Natural killer cell (primary cell): ENCODE data around the gene CD226. TPM values are rescaled to one million over a fixed set of nuclear protein-coding genes. Genes with fewer than 3 reads are reported as not detected.
A peak's percentile ranks its signal among the peaks of the same experiment; 100 is the strongest.
"Not testable (repeated sequence)": the region's sequence is repeated elsewhere in the genome, so short reads cannot be mapped to it uniquely, and the experiment has no call there.

ENCODE experiments used
- ATAC-seq, 3 donors: fragments of 150-1000 bp in 2 of 3; fragments of 200-7000 bp in 1 of 3; cut with Tn5 transposase; 1 replicate in 1 of 3; 2 replicates in 2 of 3; pipeline ENCODE4 v1.10.0; 2021; ENCODE audit warnings: mild to moderate bottlenecking in 2 of 3, moderate library complexity in 2 of 3
- DNase-seq, 2 donors: peaks; one replicate each; pipeline versions ENCODE4 v3.0.0 to v3.0.0-alpha.2; 2013 to 2021; ENCODE audit warnings: mixed read lengths in 1 of 2
- H3K27ac ChIP-seq: one replicate; pipeline ENCODE4 v1.5.1; 2013; ENCODE audit warnings: mild to moderate bottlenecking, low read length
- H3K27me3 ChIP-seq: one replicate; pipeline ENCODE4 v1.6.1; 2013; ENCODE audit warnings: low read length; ENCODE audit not compliant: control insufficient read depth, insufficient read depth
- H3K36me3 ChIP-seq: one replicate; pipeline ENCODE4 v1.6.1; 2013; ENCODE audit warnings: low read length; ENCODE audit not compliant: control insufficient read depth, insufficient read depth
- H3K4me1 ChIP-seq: one replicate; pipeline ENCODE4 v1.6.1; 2013; ENCODE audit warnings: low read length; ENCODE audit not compliant: control insufficient read depth, insufficient read depth
- H3K4me3 ChIP-seq: one replicate; pipeline ENCODE4 v1.5.1; 2013; ENCODE audit warnings: low read length
- H3K9me3 ChIP-seq: one replicate; pipeline ENCODE4 v1.6.1; 2013; ENCODE audit warnings: low read length; ENCODE audit not compliant: control insufficient read depth, insufficient read depth
- H3K27ac Mint-ChIP-seq, 2 donors: one replicate each; pipeline ENCODE4 v1.8.0; 2022; ENCODE audit warnings: mild to moderate bottlenecking in 2 of 2, mixed read lengths in 2 of 2, moderate library complexity in 1 of 2
- H3K27me3 Mint-ChIP-seq, 2 donors: one replicate each; pipeline ENCODE4 v1.8.0; 2022; ENCODE audit warnings: low read depth in 2 of 2, mixed read lengths in 2 of 2
- H3K36me3 Mint-ChIP-seq: one replicate; pipeline ENCODE4 v1.8.0; 2022; ENCODE audit warnings: mixed read lengths
- H3K4me1 Mint-ChIP-seq, 2 donors: one replicate each; pipeline ENCODE4 v1.8.0; 2022; ENCODE audit warnings: mixed read lengths in 2 of 2
- H3K4me3 Mint-ChIP-seq: one replicate; pipeline ENCODE4 v1.8.0; 2022; ENCODE audit warnings: mild to moderate bottlenecking, moderate library complexity, mixed read lengths
- H3K9me3 Mint-ChIP-seq, 2 donors: one replicate each; pipeline ENCODE4 v1.8.0; 2022; ENCODE audit warnings: mixed read lengths in 2 of 2
- CTCF ChIP-seq: fragments of 200-600 bp; IDR thresholded peaks from one replicate; pipeline ENCODE4 v1.8.0; 2022; ENCODE audit warnings: antibody characterized with exemption
- WGBS: methylation state at CpG from one replicate; pipeline ENCODE4 v1.1.7; 2013; ENCODE audit warnings: missing lambda C conversion rate; ENCODE audit not compliant: insufficient coverage; 5-methylcytosine and 5-hydroxymethylcytosine counted together
- intact Hi-C: fragments of 100-400 bp; cut with micrococcal nuclease; formaldehyde crosslinking; loops from one replicate; pipeline ENCODE4 v1.14.2; 2022
- total RNA-seq, 4 donors: library from RNA; stranded (reverse); fragments of 120-200 nt in 1 of 4; gene quantifications; one replicate each; pipeline versions ENCODE4 v1.2.3 to v1.2.4, GENCODE V29; 2013 to 2022

The CD226 gene
- total RNA-seq, 3 donors from 2014 or later (not counting 1 experiment from before 2014, with no cell fraction given): 151 to 178 (median 162) TPM

GRCh38 chr18:69980509-69980908, 32.8 kb upstream of the CD226 start:
- no peak overlapping the region for H3K27ac ChIP-seq
- no peaks in the 10 kb centered on the region for H3K27me3 Mint-ChIP-seq
- H3K4me1 ChIP-seq: no peaks in the 10 kb centered on the region
- intact Hi-C loops: no loop called here
- peaks cover 24 to 27% of the 10 kb centered on the region in 2 donors for H3K4me1 Mint-ChIP-seq
- H3K4me3 ChIP-seq: no peak overlapping the region
- H3K9me3 Mint-ChIP-seq: no peaks in the 10 kb centered on the region
- TF ChIP-seq CTCF: no peak
- H3K36me3 ChIP-seq: no peaks in the 10 kb centered on the region
- H3K27me3 ChIP-seq: no peaks in the 10 kb centered on the region
- 76% methylated on average over 3 of the region's 4 CpGs for WGBS
- no peak for ATAC-seq
- peaks cover 19% of the 10 kb centered on the region for H3K36me3 Mint-ChIP-seq
- peak overlapping the region in 1 of 2 donors; percentile 39 for H3K27ac Mint-ChIP-seq
- H3K9me3 ChIP-seq: peaks cover 11% of the 10 kb centered on the region
- no peak overlapping the region for H3K4me3 Mint-ChIP-seq
- no peak for DNase-seq

- no peaks in the 10 kb centered on the region for H3K4me1 ChIP-seq
- H3K9me3 Mint-ChIP-seq: no peaks in the 10 kb centered on the region
- H3K4me3 ChIP-seq: no peak overlapping the region
- no peak overlapping the region for H3K27ac ChIP-seq
- H3K4me3 Mint-ChIP-seq: no peak overlapping the region
- no peaks in the 10 kb centered on the region for H3K27me3 ChIP-seq
- TF ChIP-seq CTCF: no peak
- DNase-seq (no peak), ATAC-seq (no peak)
- H3K9me3 ChIP-seq: peaks cover 11% of the 10 kb centered on the region
- peaks cover 24 to 27% of the 10 kb centered on the region in 2 donors for H3K4me1 Mint-ChIP-seq
- H3K27me3 Mint-ChIP-seq: no peaks in the 10 kb centered on the region
- no peak overlapping the region for H3K27ac Mint-ChIP-seq
- H3K36me3 ChIP-seq: no peaks in the 10 kb centered on the region
- intact Hi-C loops: no loop called here
- peaks cover 19% of the 10 kb centered on the region for H3K36me3 Mint-ChIP-seq
- 85% methylated on average over 11 of the region's 13 CpGs for WGBS
Measured at GRCh38 chr18:69978732-69979715, 31.4 kb upstream of the CD226 start.

GRCh38 chr18:69975294-69975693, 27.6 kb upstream of the CD226 start:
- 93% methylated on average over 4 of the region's 4 CpGs for WGBS

GRCh38 chr18:69974365-69974764, 26.7 kb upstream of the CD226 start:
- whole genome bisulfite sequencing: 95% methylated on average over 1 of the region's 1 CpG
- Histone ChIP-seq H3K4me3 (no peak overlapping the region), H3K27me3 (no peaks in the 10 kb centered on the region), H3K27ac (no peak overlapping the region), H3K9me3 (peaks cover 11% of the 10 kb centered on the region), H3K36me3 (no peaks in the 10 kb centered on the region), H3K4me1 (no peaks in the 10 kb centered on the region)
- ATAC-seq: no peak
- DNase-seq: no peak
- peaks cover 0 to 3% of the 10 kb centered on the region in 2 donors for H3K4me1 Mint-ChIP-seq
- no peak overlapping the region for H3K27ac Mint-ChIP-seq
- H3K36me3 Mint-ChIP-seq: peaks cover 24% of the 10 kb centered on the region
- H3K27me3 Mint-ChIP-seq: no peaks in the 10 kb centered on the region
- TF ChIP-seq CTCF: no peak
- intact Hi-C loops: no loop called here
- H3K4me3 Mint-ChIP-seq: no peak overlapping the region
- peaks cover 0 to 4% of the 10 kb centered on the region in 2 donors for H3K9me3 Mint-ChIP-seq

More at GRCh38 chr18:69975294-69975693, 27.6 kb upstream of the CD226 start:
- H3K27ac ChIP-seq, H3K4me1 ChIP-seq, DNase-seq, H3K4me3 ChIP-seq, ATAC-seq, H3K4me3 Mint-ChIP-seq, H3K27me3 ChIP-seq, H3K9me3 Mint-ChIP-seq, H3K4me1 Mint-ChIP-seq, H3K27me3 Mint-ChIP-seq, H3K27ac Mint-ChIP-seq, intact Hi-C loops, H3K36me3 ChIP-seq: not testable (repeated sequence)
- H3K36me3 Mint-ChIP-seq: peaks cover 24% of the 10 kb centered on the region
- H3K9me3 ChIP-seq: peaks cover 11% of the 10 kb centered on the region
